Spleen (tissue), 11 donors: ENCODE results near the gene QRFP. TPM values are rescaled to one million over a fixed set of nuclear protein-coding genes. Genes with fewer than 3 reads are reported as not detected.

Experiments used
- DNase-seq: peaks from one replicate; pipeline ENCODE4 v3.0.0-alpha.2; 2020
- H3K27ac ChIP-seq, 8 donors: fragments of 200-600 bp; sonication (generic) in 7 of 8; 1 replicate in 4 of 8; 2 replicates in 4 of 8; pipeline versions ENCODE4 v1.5.0 to v1.8.0; 2016 to 2021; ENCODE audit warnings: inconsistent platforms in 4 of 8, mild to moderate bottlenecking in 4 of 8, moderate library complexity in 1 of 8
- H3K27me3 ChIP-seq, 7 donors: fragments of 200-600 bp; sonication (generic) in 6 of 7; replicated peaks in 1 of 7; 1 replicate in 4 of 7; 2 replicates in 3 of 7; pipeline versions ENCODE4 v1.5.0 to v1.8.0; 2016 to 2021; ENCODE audit warnings: inconsistent platforms in 3 of 7, mild to moderate bottlenecking in 1 of 7
- H3K36me3 ChIP-seq, 6 donors: fragments of 200-600 bp; sonication (generic) in 5 of 6; 1 replicate in 4 of 6; 2 replicates in 2 of 6; pipeline versions ENCODE4 v1.5.0 to v1.8.0; 2016 to 2021; ENCODE audit warnings: inconsistent platforms in 2 of 6
- H3K4me1 ChIP-seq, 6 donors: fragments of 200-600 bp; sonication (generic) in 5 of 6; 1 replicate in 3 of 6; 2 replicates in 3 of 6; pipeline versions ENCODE4 v1.5.0 to v1.8.0; 2016 to 2021; ENCODE audit warnings: inconsistent platforms in 3 of 6
- H3K4me3 ChIP-seq, 8 donors: fragments of 200-600 bp; sonication (generic) in 7 of 8; 1 replicate in 4 of 8; 2 replicates in 4 of 8; pipeline versions ENCODE4 v1.5.0 to v1.8.0; 2016 to 2021; ENCODE audit warnings: inconsistent platforms in 4 of 8, mild to moderate bottlenecking in 4 of 8, moderate library complexity in 2 of 8
- H3K9me3 ChIP-seq, 8 donors: fragments of 200-600 bp; sonication (generic) in 7 of 8; 1 replicate in 4 of 8; 2 replicates in 4 of 8; pipeline versions ENCODE4 v1.5.0 to v1.8.0; 2016 to 2021; ENCODE audit warnings: inconsistent platforms in 4 of 8
- POLR2A ChIP-seq, 3 donors: fragments of 450-650 bp; IDR thresholded peaks; one replicate each; pipeline ENCODE4 v1.5.1; 2017; ENCODE audit warnings: antibody characterized with exemption in 3 of 3, mild to moderate bottlenecking in 1 of 3
- POLR2AphosphoS5 ChIP-seq, 3 donors: sonication (generic); formaldehyde crosslinking; IDR thresholded peaks; one replicate each; pipeline ENCODE4 v1.5.1; 2017; ENCODE audit warnings: antibody characterized with exemption in 3 of 3
- WGBS, 5 donors: extraction: QIAGEN DNeasy Blood & Tissue Kit in 3 of 5; methylation state at CpG; one replicate each; pipeline versions ENCODE4 v1.1.5 to v1.1.7; 2013 to 2018; 5-methylcytosine and 5-hydroxymethylcytosine counted together
- intact Hi-C: fragments of 100-400 bp; cut with DNase I; formaldehyde crosslinking; loops from one replicate; pipeline ENCODE4 v1.15.0; 2023; ENCODE audit warnings: low total_unique reads
- polyA plus RNA-seq, 3 donors: library from polyadenylated mRNA; stranded (reverse); fragments of 200-250 nt; gene quantifications; one replicate each; pipeline ENCODE4 v1.2.1, GENCODE V29; 2013
- total RNA-seq, 7 donors: library from RNA; depleted of rRNA in 3 of 7; stranded (reverse); fragments of >200 nt in 3 of 7; fragmentation: NEBNext Ultra II Directional in 4 of 7; extraction: Animal tissue kit (Norgen Biotek cat#: 25700) in 4 of 7; gene quantifications; one replicate each; pipeline versions ENCODE4 v1.1.0 to v1.2.1, GENCODE V29; 2016 to 2021
- TF ChIP-seq, protein P1 (sequence below), 11 experiments: fragments of 200-600 bp in 7 of 11; fragments of 450-650 bp in 4 of 11; sonication (generic) in 4 of 11; IDR thresholded peaks in 8 of 11; conservative IDR thresholded peaks in 3 of 11; 1 replicate in 7 of 11; 2 replicates in 4 of 11; pipeline versions ENCODE4 v1.4.0 to v1.8.0; 2016 to 2021; ENCODE audit warnings: antibody characterized with exemption in 11 of 11, inconsistent platforms in 4 of 11, mild to moderate bottlenecking in 1 of 11
- donor health status: healthy with polysubstance abuse.
- donor health status: DM: no; HTN: no; CAD: no; lungs with moderate emphysema.
- donor health status: DM: no; HTN: no; CAD: no.
- donor health status: Bipolar disorder and iron deficiency.
- donor health status: healthy.
- donor health status: DM: no; HTN: no; CAD: no.
- donor health status: DM: yes; HTN: yes; CAD: no.

The QRFP gene
- total and polyA plus RNA-seq, 10 donors, result 0.13 to 0.16 TPM; not detected in 8

DNA sequence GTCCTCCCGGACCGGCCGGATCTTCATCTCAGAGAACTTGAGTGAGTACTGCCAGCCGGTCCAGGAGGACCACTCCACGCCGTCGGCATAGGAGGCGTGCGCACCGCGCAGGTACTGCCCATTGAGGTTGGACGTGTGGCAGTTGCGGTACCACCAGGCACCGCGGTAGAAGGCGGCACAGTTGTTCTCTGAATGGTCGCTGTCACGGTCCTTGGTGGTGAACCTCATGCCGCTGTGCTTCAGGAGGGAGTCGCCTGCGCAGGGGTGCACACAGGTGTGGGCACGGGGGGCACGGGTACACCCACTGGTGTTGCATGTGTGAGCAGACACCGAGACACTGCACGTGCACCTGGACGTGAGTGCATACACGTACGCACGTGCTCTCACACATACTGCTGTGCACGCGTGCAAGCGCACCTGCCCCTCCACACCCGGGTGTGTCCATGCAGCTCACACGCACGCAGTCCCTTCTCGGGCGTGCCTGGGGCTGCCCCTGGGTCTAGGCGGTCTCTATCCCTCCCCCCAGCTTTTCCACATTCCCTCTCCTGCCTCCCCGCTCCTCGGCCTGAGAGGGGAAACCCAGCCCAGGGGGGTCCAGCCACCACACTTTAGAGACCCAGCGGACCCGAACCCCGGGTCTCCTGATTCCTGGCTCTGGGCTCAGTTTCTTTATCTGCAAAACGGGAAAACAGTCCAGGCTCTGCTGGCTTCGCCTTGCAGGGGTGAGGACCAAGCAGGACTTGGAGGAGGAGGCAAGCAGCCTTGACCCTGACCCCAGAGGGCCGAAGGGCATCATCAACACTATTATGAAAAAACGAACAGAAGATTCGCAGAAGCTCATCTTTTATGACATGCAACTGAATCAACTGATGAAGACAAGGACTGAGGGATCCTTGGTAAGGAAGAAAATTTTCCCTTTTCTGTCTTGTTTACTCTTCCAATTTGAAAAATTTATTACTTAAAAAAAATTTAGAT is 7.7 kb upstream of the QRFP start:
- intact Hi-C loops, result no loop called here
- Histone ChIP-seq H3K4me1 (no peaks in the 10 kb centered on the region), H3K4me3 (no peak overlapping the region), H3K27ac (no peak overlapping the region), H3K9me3 (no peaks in the 10 kb centered on the region), H3K36me3 (no peaks in the 10 kb centered on the region), H3K27me3 (peaks cover 0 to 87% (median 22%) of the 10 kb centered on the region in 7 donors)
- DNase-seq, result no peak
- WGBS, 5 donors, result 85 to 91% (median 88%) methylated on average over 21 to 48 of the region's 48 CpGs
- TF ChIP-seq, protein P1, sequence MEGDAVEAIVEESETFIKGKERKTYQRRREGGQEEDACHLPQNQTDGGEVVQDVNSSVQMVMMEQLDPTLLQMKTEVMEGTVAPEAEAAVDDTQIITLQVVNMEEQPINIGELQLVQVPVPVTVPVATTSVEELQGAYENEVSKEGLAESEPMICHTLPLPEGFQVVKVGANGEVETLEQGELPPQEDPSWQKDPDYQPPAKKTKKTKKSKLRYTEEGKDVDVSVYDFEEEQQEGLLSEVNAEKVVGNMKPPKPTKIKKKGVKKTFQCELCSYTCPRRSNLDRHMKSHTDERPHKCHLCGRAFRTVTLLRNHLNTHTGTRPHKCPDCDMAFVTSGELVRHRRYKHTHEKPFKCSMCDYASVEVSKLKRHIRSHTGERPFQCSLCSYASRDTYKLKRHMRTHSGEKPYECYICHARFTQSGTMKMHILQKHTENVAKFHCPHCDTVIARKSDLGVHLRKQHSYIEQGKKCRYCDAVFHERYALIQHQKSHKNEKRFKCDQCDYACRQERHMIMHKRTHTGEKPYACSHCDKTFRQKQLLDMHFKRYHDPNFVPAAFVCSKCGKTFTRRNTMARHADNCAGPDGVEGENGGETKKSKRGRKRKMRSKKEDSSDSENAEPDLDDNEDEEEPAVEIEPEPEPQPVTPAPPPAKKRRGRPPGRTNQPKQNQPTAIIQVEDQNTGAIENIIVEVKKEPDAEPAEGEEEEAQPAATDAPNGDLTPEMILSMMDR (IDR thresholded peaks at IDR 0.05 in 8 of 11, conservative IDR thresholded peaks at IDR 0.05 in 3 of 11), result no peak
- TF ChIP-seq POLR2AphosphoS5 (IDR thresholded peaks at IDR 0.05), result no peak

DNA sequence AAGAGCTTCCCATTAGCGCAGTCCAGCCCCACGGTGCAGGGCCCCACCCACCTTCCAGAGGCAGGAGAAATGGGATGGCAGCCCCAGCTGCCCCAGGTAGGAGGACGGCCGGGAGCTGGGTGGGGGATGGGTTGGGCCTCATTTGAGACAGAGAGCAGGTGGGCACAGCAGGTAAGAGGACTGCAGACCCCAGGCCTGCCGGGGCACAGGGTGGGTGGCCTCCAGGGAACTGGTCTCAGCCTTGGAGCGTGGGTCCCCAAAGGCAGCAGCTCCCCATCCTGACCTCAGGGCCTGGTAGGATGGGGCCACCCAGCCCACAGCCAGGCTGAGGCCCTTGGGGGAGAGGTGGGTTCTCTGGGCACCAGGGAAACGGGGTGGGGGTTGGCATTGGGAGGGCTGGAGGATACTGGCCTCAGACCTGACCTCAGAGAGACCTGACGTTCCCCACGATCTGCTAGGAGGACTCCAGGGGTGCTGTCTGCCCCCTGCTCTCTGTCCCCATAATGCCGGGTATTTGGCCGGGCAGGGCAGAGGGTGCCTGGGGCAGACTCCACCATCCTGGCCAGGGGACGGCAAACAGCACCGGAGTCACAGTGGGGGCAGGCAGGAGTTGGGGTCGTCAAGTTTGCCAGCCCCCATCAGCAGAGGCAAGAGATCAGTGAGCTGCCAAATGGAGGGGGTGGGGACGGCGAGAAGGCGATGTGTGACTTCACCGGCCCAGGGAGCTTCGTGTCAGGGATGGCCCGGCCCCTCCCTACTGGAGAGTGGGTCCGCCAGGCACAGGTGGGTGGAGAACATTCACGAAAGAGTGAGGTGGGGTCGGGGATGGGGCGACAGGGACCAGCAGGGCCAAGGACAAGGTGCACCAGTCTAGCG is 6.8 kb upstream of the QRFP start:
- TF ChIP-seq POLR2AphosphoS5 (IDR thresholded peaks at IDR 0.05), result no peak
- TF ChIP-seq POLR2A (IDR thresholded peaks at IDR 0.05), result no peak
- TF ChIP-seq, protein P1 (IDR thresholded peaks at IDR 0.05 in 8 of 11, conservative IDR thresholded peaks at IDR 0.05 in 3 of 11), result no peak

DNA sequence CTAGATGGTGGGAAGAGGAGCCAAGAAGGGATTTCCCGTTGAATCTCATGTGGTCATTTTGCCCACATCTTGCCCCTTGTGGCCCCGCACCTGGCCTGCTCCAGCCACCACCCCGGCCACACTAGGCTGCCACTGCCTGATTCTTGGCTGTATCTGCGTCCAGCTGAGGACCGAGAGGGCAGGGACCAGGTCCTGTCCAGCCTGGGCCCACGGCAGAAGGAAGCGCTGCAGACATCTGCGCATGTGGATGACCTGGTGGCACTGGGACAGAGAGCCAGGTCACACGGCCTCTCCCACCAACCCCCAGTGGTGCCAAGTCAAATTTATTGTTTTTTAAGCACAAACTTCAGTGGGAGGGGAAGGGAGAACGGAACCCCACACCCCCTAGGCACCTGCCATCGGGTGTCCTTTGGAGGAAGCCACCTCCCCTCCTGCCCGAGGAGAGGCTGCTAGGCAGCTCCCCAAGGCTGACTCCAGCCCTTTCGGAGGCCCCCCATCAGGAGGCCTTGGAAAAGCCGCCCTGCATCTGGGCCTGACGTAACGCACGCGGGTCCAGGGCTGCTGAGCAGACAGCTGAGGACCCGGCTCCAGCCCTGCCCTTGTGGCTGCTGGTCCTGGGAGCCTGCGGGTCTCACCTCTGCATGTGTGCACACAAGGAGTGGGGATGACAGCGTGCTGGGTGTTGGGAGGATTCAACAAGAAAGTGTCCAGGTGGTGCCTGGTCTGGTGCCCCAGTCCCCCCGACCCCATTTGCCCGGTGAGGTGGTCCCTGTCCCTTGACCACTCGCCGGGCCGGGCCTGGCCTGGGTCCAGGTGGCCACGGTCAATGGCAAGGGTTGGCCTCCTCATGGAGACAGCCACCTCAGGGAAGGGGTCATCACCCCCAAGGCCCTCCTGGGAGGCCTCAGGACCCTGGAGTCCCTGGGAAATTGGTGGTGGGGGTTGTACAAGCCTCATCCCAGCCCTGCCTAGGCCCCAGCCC is 5.9 kb upstream of the QRFP start:
- 74 to 85% (median 82%) methylated on average over 10 to 27 of the region's 27 CpGs for WGBS, 5 donors
- Histone ChIP-seq H3K27me3 (peaks cover 0 to 89% (median 25%) of the 10 kb centered on the region in 7 donors), H3K4me3 (no peak overlapping the region), H3K27ac (no peak overlapping the region), H3K9me3 (no peaks in the 10 kb centered on the region), H3K4me1 (no peaks in the 10 kb centered on the region), H3K36me3 (no peaks in the 10 kb centered on the region)
- intact Hi-C loops, result no loop called here
- no peak for DNase-seq
- no peak for TF ChIP-seq POLR2AphosphoS5 (IDR thresholded peaks at IDR 0.05)
- no peak for TF ChIP-seq POLR2A (IDR thresholded peaks at IDR 0.05)
- TF ChIP-seq, protein P1 (IDR thresholded peaks at IDR 0.05 in 8 of 11, conservative IDR thresholded peaks at IDR 0.05 in 3 of 11), result no peak

More for the DNA sequence above, 6.8 kb upstream of the QRFP start:
- intact Hi-C loops, result no loop called here
- H3K27ac ChIP-seq, result no peak overlapping the region
- no peaks in the 10 kb centered on the region for H3K36me3 ChIP-seq
- H3K4me3 ChIP-seq, result no peak overlapping the region
- WGBS, 5 donors, result 67 to 76% (median 75%) methylated on average over 21 to 25 of the region's 25 CpGs
- H3K9me3 ChIP-seq, result no peaks in the 10 kb centered on the region
- H3K27me3 ChIP-seq, result peaks cover 0 to 88% (median 25%) of the 10 kb centered on the region in 7 donors
- DNase-seq, result no peak
- H3K4me1 ChIP-seq, result no peaks in the 10 kb centered on the region
